DOHH2 (cell line): ENCODE data around the gene GPR107.

Experiments used
- CTCF ChIP-seq: fragments of 200-600 bp; sonication (generic); IDR thresholded peaks from one replicate; pipeline ENCODE4 v1.5.1; 2014; ENCODE audit warnings: antibody characterized with exemption, mild to moderate bottlenecking, low read depth, low read length; ENCODE audit not compliant: poor library complexity, severe bottlenecking
- EZH2phosphoT487 ChIP-seq: fragments of 200-600 bp; sonication (generic); IDR thresholded peaks from 2 replicates; pipeline ENCODE4 v1.6.1; 2017; ENCODE audit warnings: borderline replicate concordance, mild to moderate bottlenecking, antibody characterized with exemption, low read length, moderate library complexity, mixed read lengths

- no peak for TF ChIP-seq CTCF
- no peak for TF ChIP-seq EZH2phosphoT487
These were observed 30.6 kb downstream of the GPR107 start for GRCh38 chr9:130084337-130084736.
